MM.1S (cell line): ENCODE results near the gene CIBAR2.

Experiments used
- EZH2phosphoT487 ChIP-seq: fragments of 300-600 bp; sonication (generic); IDR thresholded peaks from 2 replicates; pipeline ENCODE4 v1.6.1; 2018; ENCODE audit warnings: antibody characterized with exemption, low read length
- TF ChIP-seq, protein P1 (sequence below): fragments of 300-600 bp; sonication (generic); IDR thresholded peaks from 2 replicates; pipeline ENCODE4 v1.5.1; 2016; ENCODE audit warnings: antibody characterized with exemption, low read length, mixed read lengths

DNA sequence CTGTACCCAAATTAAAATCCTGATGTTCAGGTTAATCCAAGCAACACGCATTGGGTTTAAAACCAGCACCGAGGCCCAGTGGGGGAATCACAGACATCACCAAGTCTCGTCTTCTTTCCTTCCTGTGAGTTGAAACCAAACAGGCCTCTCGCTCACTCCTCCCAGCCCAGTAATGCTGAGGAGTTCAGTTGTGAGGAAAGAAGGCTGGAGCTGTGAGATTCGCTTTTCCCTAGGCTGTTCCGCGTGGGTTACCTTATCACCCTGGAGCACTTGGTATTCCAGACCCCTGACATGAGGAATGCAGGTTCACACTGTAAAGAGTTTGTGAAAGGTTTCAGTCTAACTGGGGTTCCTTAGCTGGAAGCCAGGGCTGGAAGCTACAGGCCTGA is 20.8 kb downstream of the CIBAR2 start:
- TF ChIP-seq EZH2phosphoT487: no peak
- TF ChIP-seq, protein P1, sequence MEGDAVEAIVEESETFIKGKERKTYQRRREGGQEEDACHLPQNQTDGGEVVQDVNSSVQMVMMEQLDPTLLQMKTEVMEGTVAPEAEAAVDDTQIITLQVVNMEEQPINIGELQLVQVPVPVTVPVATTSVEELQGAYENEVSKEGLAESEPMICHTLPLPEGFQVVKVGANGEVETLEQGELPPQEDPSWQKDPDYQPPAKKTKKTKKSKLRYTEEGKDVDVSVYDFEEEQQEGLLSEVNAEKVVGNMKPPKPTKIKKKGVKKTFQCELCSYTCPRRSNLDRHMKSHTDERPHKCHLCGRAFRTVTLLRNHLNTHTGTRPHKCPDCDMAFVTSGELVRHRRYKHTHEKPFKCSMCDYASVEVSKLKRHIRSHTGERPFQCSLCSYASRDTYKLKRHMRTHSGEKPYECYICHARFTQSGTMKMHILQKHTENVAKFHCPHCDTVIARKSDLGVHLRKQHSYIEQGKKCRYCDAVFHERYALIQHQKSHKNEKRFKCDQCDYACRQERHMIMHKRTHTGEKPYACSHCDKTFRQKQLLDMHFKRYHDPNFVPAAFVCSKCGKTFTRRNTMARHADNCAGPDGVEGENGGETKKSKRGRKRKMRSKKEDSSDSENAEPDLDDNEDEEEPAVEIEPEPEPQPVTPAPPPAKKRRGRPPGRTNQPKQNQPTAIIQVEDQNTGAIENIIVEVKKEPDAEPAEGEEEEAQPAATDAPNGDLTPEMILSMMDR: no peak
